Sigmoid colon (tissue), 7 donors: ENCODE results near the gene ERO1B. TPM values are rescaled to one million over a fixed set of nuclear protein-coding genes. Genes with fewer than 3 reads are reported as not detected.

Source experiments
- DNase-seq: peaks from one replicate; pipeline ENCODE4 v3.0.0-alpha.2; 2019
- H3K27ac ChIP-seq, 4 donors: fragments of 200-600 bp; sonication (generic); one replicate each; pipeline ENCODE4 v1.5.1; 2016 to 2019; ENCODE audit warnings: mild to moderate bottlenecking in 1 of 4
- H3K27me3 ChIP-seq, 3 donors: fragments of 200-600 bp; sonication (generic); one replicate each; pipeline ENCODE4 v1.5.1; 2019; ENCODE audit warnings: mild to moderate bottlenecking in 1 of 3
- H3K36me3 ChIP-seq, 4 donors: fragments of 200-600 bp; sonication (generic); one replicate each; pipeline ENCODE4 v1.5.1; 2016 to 2019
- H3K4me1 ChIP-seq, 4 donors: fragments of 200-600 bp; sonication (generic); one replicate each; pipeline ENCODE4 v1.5.1; 2017 to 2019
- H3K4me3 ChIP-seq, 4 donors: fragments of 200-600 bp; sonication (generic); one replicate each; pipeline ENCODE4 v1.5.1; 2017 to 2019; ENCODE audit warnings: mild to moderate bottlenecking in 2 of 4, moderate library complexity in 1 of 4
- H3K9me3 ChIP-seq, 4 donors: fragments of 200-600 bp in 3 of 4; sonication (generic) in 3 of 4; one replicate each; pipeline versions ENCODE4 v1.5.1 to v1.6.1; 2013 to 2019
- EP300 ChIP-seq, 4 donors: sonication (generic); formaldehyde crosslinking; IDR thresholded peaks; one replicate each; pipeline ENCODE4 v1.6.1; 2017; ENCODE audit warnings: antibody characterized with exemption in 4 of 4
- POLR2A ChIP-seq, 2 donors: fragments of 450-650 bp; IDR thresholded peaks; one replicate each; pipeline ENCODE4 v1.6.1; 2016; ENCODE audit warnings: antibody characterized with exemption in 2 of 2, mild to moderate bottlenecking in 2 of 2, moderate library complexity in 2 of 2
- POLR2AphosphoS5 ChIP-seq, 4 donors: sonication (generic); formaldehyde crosslinking; IDR thresholded peaks; one replicate each; pipeline ENCODE4 v1.6.1; 2017; ENCODE audit warnings: antibody characterized with exemption in 4 of 4
- WGBS, 2 donors: extraction: QIAGEN DNeasy Blood & Tissue Kit; methylation state at CpG; one replicate each; pipeline ENCODE4 v1.1.7; 2013; 5-methylcytosine and 5-hydroxymethylcytosine counted together
- intact Hi-C: fragments of 100-400 bp; cut with DNase I; formaldehyde crosslinking; loops from one replicate; pipeline ENCODE4 v1.15.1; 2023
- polyA plus RNA-seq, 3 donors: library from polyadenylated mRNA; stranded (reverse); fragments of 200-250 nt; gene quantifications; one replicate each; pipeline ENCODE4 v1.2.3, GENCODE V29; 2013
- total RNA-seq, 4 donors: library from RNA; depleted of rRNA; stranded (reverse); fragments of >200 nt; gene quantifications; one replicate each; pipeline ENCODE4 v1.1.0, GENCODE V29; 2016
- TF ChIP-seq, protein P1 (sequence below), 4 experiments: fragments of 450-650 bp in 3 of 4; fragments of 200-600 bp in 1 of 4; IDR thresholded peaks; one replicate each; pipeline ENCODE4 v1.5.1; 2016 to 2019; ENCODE audit warnings: antibody characterized with exemption in 4 of 4, mild to moderate bottlenecking in 3 of 4, moderate library complexity in 2 of 4
- donor health status: healthy with polysubstance abuse.
- donor health status: Bipolar disorder and iron deficiency.
- donor health status: healthy.

ERO1B gene
- total and polyA plus RNA-seq, 7 donors, result 1.2 to 17.2 (median 9.0) TPM

DNA sequence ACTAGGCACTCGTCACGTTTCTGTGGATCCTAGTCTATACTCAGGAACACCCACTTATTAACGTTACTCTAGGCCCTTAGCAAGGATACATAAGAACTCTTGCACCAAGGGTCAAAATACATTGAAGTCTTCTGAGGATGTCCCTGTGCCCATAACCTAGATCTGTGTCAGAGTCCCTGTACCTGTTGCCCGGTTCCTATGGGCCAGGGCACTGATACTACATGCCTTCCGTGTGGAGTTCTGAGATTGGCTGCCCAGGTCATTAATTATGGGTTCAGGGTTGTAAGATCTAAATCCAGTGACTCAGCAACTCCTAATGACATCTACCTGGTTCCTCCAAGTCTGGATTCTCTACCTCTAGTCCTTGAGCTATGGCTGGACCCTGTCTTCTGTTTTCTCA, 69.9 kb downstream of the ERO1B start:
- Histone ChIP-seq H3K4me3 (no peak overlapping the region), H3K4me1 (no peaks in the 10 kb centered on the region), H3K27me3 (no peaks in the 10 kb centered on the region), H3K36me3 (peaks cover 0 to 15% (median 0%) of the 10 kb centered on the region in 4 donors), H3K27ac (no peak overlapping the region), H3K9me3 (no peaks in the 10 kb centered on the region)
- WGBS, 2 donors, result 97 to 99% methylated on average over 5 of the region's 5 CpGs
- intact Hi-C loops, result no loop called here
- TF ChIP-seq POLR2AphosphoS5 (IDR thresholded peaks at IDR 0.05) (no peak), POLR2A (IDR thresholded peaks at IDR 0.05) (no peak), EP300 (IDR thresholded peaks at IDR 0.05) (no peak)
- TF ChIP-seq, protein P1, sequence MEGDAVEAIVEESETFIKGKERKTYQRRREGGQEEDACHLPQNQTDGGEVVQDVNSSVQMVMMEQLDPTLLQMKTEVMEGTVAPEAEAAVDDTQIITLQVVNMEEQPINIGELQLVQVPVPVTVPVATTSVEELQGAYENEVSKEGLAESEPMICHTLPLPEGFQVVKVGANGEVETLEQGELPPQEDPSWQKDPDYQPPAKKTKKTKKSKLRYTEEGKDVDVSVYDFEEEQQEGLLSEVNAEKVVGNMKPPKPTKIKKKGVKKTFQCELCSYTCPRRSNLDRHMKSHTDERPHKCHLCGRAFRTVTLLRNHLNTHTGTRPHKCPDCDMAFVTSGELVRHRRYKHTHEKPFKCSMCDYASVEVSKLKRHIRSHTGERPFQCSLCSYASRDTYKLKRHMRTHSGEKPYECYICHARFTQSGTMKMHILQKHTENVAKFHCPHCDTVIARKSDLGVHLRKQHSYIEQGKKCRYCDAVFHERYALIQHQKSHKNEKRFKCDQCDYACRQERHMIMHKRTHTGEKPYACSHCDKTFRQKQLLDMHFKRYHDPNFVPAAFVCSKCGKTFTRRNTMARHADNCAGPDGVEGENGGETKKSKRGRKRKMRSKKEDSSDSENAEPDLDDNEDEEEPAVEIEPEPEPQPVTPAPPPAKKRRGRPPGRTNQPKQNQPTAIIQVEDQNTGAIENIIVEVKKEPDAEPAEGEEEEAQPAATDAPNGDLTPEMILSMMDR (IDR thresholded peaks at IDR 0.05), result no peak
- no peak for DNase-seq

DNA sequence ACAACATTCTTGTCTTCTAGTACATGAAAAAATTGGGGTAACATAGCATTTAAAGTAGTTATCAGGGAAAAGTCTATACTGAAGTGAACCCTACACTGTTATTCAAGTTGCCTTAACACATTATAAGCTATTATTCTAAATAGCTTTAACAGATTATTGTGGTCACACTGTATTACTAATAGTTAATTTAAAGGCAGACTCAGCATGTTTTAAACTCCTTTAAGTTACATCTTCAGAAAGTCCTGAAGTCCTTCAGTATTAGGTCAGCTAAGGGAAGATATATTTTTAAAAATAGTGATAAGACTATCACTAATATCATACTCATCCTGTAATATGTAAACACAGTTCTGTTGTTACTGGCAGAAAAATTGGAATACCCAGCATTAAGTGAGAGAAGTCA, 72.0 kb downstream of the ERO1B start:
- peaks cover 0 to 7% (median 2%) of the 10 kb centered on the region in 4 donors for H3K36me3 ChIP-seq

DNA sequence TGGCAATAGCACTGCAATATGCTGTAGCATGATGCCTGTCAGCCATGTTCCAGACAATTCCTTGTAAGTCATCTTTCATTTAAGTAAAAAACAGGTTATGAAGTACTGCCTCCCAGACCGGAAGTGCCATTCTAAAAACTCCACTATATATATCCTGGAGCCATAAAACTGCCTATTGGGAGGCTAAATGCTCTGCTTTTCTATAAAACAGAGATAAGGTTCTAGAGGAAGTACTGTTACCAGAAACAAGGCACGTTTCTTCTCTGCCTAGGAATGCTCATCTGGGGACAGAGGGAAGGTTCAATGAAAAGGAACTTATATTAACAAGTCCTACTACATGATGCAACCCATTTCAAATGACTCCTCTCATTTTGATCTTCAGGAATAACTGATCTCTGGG, 72.6 kb downstream of the ERO1B start:
- TF ChIP-seq, protein P1 (IDR thresholded peaks at IDR 0.05), result no peak
- TF ChIP-seq POLR2A (IDR thresholded peaks at IDR 0.05) (no peak), POLR2AphosphoS5 (IDR thresholded peaks at IDR 0.05) (no peak), EP300 (IDR thresholded peaks at IDR 0.05) (no peak)
- no peak for DNase-seq
- H3K9me3 ChIP-seq, result no peaks in the 10 kb centered on the region
- no peaks in the 10 kb centered on the region for H3K27me3 ChIP-seq
- no peak overlapping the region for H3K27ac ChIP-seq
- intact Hi-C loops, result no loop called here
- H3K4me3 ChIP-seq, result no peak overlapping the region
- WGBS, 2 donors, result 9 to 50% methylated on average over 2 of the region's 2 CpGs
- H3K36me3 ChIP-seq, result peaks cover 0 to 6% (median 2%) of the 10 kb centered on the region in 4 donors
- no peaks in the 10 kb centered on the region for H3K4me1 ChIP-seq

More for the DNA sequence above, 72.0 kb downstream of the ERO1B start:
- Histone ChIP-seq H3K27ac (no peak overlapping the region), H3K9me3 (no peaks in the 10 kb centered on the region), H3K27me3 (no peaks in the 10 kb centered on the region), H3K4me3 (no peak overlapping the region), H3K4me1 (no peaks in the 10 kb centered on the region)
- DNase-seq, result no peak
- intact Hi-C loops, result no loop called here
- no peak for TF ChIP-seq POLR2AphosphoS5 (IDR thresholded peaks at IDR 0.05)
- TF ChIP-seq POLR2A (IDR thresholded peaks at IDR 0.05), result no peak
- TF ChIP-seq, protein P1 (IDR thresholded peaks at IDR 0.05), result no peak
- TF ChIP-seq EP300 (IDR thresholded peaks at IDR 0.05), result no peak

DNA sequence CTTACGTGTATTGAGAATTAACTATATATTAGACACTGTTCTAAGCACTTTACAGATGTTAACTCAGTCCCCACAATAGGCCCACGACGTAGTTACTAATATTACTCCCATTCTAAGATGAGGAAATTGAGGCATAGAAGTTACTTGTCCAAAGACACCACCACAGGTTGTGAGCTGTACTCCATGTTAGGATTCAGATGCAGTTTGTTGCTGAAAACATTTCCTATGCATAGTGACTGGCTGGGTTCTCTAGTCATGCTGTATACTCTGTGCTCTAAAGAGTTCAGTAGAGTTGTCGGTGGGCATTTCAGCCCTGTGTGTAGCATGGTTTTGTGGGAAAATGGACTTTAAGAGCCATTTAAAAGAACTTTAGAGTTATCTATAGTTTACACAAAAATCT, 74.2 kb downstream of the ERO1B start:
- Histone ChIP-seq H3K27ac (no peak overlapping the region), H3K4me3 (no peak overlapping the region), H3K4me1 (no peaks in the 10 kb centered on the region), H3K9me3 (no peaks in the 10 kb centered on the region), H3K27me3 (no peaks in the 10 kb centered on the region), H3K36me3 (peaks cover 0 to 6% (median 2%) of the 10 kb centered on the region in 4 donors)
- intact Hi-C loops, result no loop called here
- no peak for DNase-seq
- WGBS, 2 donors, result 95 to 98% methylated on average over 4 of the region's 4 CpGs
- no peak for TF ChIP-seq POLR2AphosphoS5 (IDR thresholded peaks at IDR 0.05)
- no peak for TF ChIP-seq POLR2A (IDR thresholded peaks at IDR 0.05)
- TF ChIP-seq, protein P1 (IDR thresholded peaks at IDR 0.05), result no peak
- TF ChIP-seq EP300 (IDR thresholded peaks at IDR 0.05), result no peak

DNA sequence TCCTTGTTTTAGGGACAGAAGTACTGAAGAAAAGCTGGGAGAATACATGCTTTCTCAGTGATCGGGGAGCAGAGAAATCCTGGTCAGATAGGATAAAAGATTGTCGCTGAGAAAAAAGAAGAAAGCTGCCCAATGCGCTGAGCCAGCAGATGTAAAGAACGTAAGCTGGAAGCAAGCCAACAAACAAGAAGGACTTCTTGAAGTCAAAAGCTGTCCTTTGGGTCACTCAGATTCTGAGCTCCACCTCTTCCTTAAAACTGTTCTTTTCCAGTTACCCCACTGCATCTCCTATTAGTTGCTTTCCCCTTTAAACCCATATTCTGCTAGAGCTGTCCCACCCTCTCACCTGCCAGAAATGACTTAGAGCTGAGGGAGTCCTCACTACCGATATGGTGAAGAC, 74.6 kb downstream of the ERO1B start:
- no peak for TF ChIP-seq EP300 (IDR thresholded peaks at IDR 0.05)
- TF ChIP-seq, protein P1 (IDR thresholded peaks at IDR 0.05), result no peak
- no peak for TF ChIP-seq POLR2A (IDR thresholded peaks at IDR 0.05)
- no peak for TF ChIP-seq POLR2AphosphoS5 (IDR thresholded peaks at IDR 0.05)

More for the DNA sequence above, 74.6 kb downstream of the ERO1B start:
- 87 to 88% methylated on average over 5 of the region's 5 CpGs for WGBS, 2 donors
- Histone ChIP-seq H3K36me3 (peaks cover 0 to 10% (median 4%) of the 10 kb centered on the region in 4 donors), H3K27ac (peak overlapping the region in 1 of 4 donors; percentile 7), H3K4me1 (no peaks in the 10 kb centered on the region), H3K27me3 (no peaks in the 10 kb centered on the region), H3K9me3 (no peaks in the 10 kb centered on the region), H3K4me3 (no peak overlapping the region)
- intact Hi-C loops, result no loop called here
- DNase-seq, result no peak
